SU-DHL-6 (cell line): ENCODE data around the gene MTHFSD.

Experiments
- H2AFZ ChIP-seq: fragments of 200-600 bp; sonication (generic); 2 replicates; pipeline ENCODE4 v1.6.1; 2014; ENCODE audit warnings: low read depth, mild to moderate bottlenecking, moderate library complexity, mixed read lengths, antibody characterized with exemption, low read length; ENCODE audit not compliant: severe bottlenecking
- H3F3A ChIP-seq: fragments of 200-600 bp; shearing (Covaris generic); 2 replicates; pipeline ENCODE4 v1.6.0; 2016; ENCODE audit warnings: antibody characterized with exemption, mild to moderate bottlenecking; ENCODE audit not compliant: insufficient read depth
- H3K27ac ChIP-seq: fragments of 200-600 bp; sonication (generic); 2 replicates; pipeline ENCODE4 v1.5.1; 2016; ENCODE audit warnings: low read depth, mild to moderate bottlenecking, low read length, moderate library complexity, mixed read lengths
- H3K27me3 ChIP-seq: fragments of 200-600 bp; sonication (generic), shearing (Covaris generic); 2 replicates; pipeline ENCODE4 v1.6.0; 2014; ENCODE audit warnings: mild to moderate bottlenecking, low read length
- H3K36me3 ChIP-seq: fragments of 200-600 bp; sonication (generic); 2 replicates; pipeline ENCODE4 v1.6.1; 2014; ENCODE audit warnings: mild to moderate bottlenecking, low read length, mixed read lengths
- H3K4me2 ChIP-seq: fragments of 300-600, 200-600 bp; shearing (Covaris generic), sonication (generic); 2 replicates; pipeline ENCODE4 v1.6.0; 2014; ENCODE audit warnings: low read length, low read depth, mild to moderate bottlenecking; ENCODE audit not compliant: poor library complexity, severe bottlenecking
- H3K4me3 ChIP-seq: fragments of 200-600 bp; sonication (generic); 2 replicates; pipeline ENCODE4 v1.5.1; 2014; ENCODE audit warnings: antibody characterized with exemption, low read length, mild to moderate bottlenecking, mixed read lengths; ENCODE audit not compliant: insufficient read depth, poor library complexity, severe bottlenecking
- H3K79me2 ChIP-seq: fragments of 200-600 bp; sonication (generic); 2 replicates; pipeline ENCODE4 v1.6.1; 2014; ENCODE audit warnings: mild to moderate bottlenecking, low read length, moderate library complexity; ENCODE audit not compliant: insufficient read depth
- H3K9ac ChIP-seq: fragments of 200-600 bp; sonication (generic); 2 replicates; pipeline ENCODE4 v1.7.0; 2014; ENCODE audit warnings: mild to moderate bottlenecking, low read length
- H3K9me2 ChIP-seq: fragments of 200-600 bp; sonication (generic); replicated peaks from 2 replicates; pipeline ENCODE4 v1.6.1; 2014; ENCODE audit warnings: low read length; ENCODE audit not compliant: insufficient read depth
- H3K9me3 ChIP-seq: fragments of 200-600 bp; sonication (generic); 2 replicates; pipeline ENCODE4 v1.6.1; 2014; ENCODE audit warnings: low read length, mixed read lengths; ENCODE audit not compliant: insufficient read depth
- H4K20me1 ChIP-seq: fragments of 200-600 bp; sonication (generic); 2 replicates; pipeline ENCODE4 v1.6.1; 2014; ENCODE audit warnings: low read depth, mild to moderate bottlenecking, antibody characterized with exemption, low read length, moderate library complexity, mixed read lengths
- EZH2phosphoT487 ChIP-seq: fragments of 200-600 bp; sonication (generic), shearing (Covaris generic); conservative IDR thresholded peaks from 2 replicates; pipeline ENCODE4 v1.6.1; 2018; ENCODE audit warnings: mild to moderate bottlenecking, antibody characterized with exemption, low read length, moderate library complexity, mixed read lengths
- TF ChIP-seq, protein P1 (sequence below): fragments of 200-600 bp; sonication (generic); IDR thresholded peaks from one replicate; pipeline ENCODE4 v1.5.1; 2017; ENCODE audit warnings: antibody characterized with exemption, mild to moderate bottlenecking, low read length, moderate library complexity; ENCODE audit not compliant: insufficient read depth, poor library complexity, severe bottlenecking

Gene MTHFSD

DNA sequence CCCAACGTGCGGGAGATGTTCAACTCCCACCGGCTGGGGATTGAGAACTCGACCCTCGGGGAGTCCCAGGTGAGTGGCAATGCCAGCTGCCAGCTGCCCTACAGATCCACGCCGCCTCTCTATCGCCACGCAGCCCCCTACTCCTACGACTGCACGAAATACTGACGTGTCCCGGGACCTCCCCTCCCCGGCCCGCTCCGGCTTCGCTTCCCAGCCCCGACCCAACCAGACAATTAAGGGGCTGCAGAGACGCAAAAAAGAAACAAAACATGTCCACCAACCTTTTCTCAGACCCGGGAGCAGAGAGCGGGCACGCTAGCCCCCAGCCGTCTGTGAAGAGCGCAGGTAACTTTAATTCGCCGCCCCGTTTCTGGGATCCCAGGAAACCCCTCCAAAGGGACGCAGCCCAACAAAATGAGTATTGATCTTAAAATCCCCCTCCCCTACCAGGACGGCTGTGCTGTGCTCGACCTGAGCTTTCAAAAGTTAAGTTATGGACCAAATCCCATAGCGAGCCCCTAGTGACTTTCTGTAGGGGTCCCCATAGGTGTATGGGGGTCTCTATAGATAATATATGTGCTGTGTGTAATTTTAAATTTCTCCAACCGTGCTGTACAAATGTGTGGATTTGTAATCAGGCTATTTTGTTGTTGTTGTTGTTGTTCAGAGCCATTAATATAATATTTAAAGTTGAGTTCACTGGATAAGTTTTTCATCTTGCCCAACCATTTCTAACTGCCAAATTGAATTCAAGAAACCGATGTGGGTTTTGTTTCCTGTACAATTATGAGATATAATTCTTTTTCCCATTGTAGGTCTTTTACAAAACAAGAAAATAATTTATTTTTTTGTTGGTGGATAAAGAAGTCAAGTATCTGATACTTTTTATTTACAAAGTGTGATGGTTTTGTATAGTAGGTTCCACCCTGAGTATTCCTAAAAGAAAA lies 13.9 kb upstream of the MTHFSD start:
- Histone ChIP-seq H3K9me2 (no peaks in the 10 kb centered on the region), H3K36me3 (no peaks in the 10 kb centered on the region), H3K9me3 (no peaks in the 10 kb centered on the region), H3K4me2 (no peak overlapping the region), H2AFZ (no peak overlapping the region), H3K27ac (no peak overlapping the region), H3K4me3 (no peak overlapping the region), H4K20me1 (no peaks in the 10 kb centered on the region), H3K79me2 (no peaks in the 10 kb centered on the region), H3K9ac (no peak overlapping the region), H3F3A (0 out of 2 replicates have a peak, but pooled peaks cover 4% of the 10 kb centered on the region), H3K27me3 (no peaks in the 10 kb centered on the region)
- TF ChIP-seq, protein P1, sequence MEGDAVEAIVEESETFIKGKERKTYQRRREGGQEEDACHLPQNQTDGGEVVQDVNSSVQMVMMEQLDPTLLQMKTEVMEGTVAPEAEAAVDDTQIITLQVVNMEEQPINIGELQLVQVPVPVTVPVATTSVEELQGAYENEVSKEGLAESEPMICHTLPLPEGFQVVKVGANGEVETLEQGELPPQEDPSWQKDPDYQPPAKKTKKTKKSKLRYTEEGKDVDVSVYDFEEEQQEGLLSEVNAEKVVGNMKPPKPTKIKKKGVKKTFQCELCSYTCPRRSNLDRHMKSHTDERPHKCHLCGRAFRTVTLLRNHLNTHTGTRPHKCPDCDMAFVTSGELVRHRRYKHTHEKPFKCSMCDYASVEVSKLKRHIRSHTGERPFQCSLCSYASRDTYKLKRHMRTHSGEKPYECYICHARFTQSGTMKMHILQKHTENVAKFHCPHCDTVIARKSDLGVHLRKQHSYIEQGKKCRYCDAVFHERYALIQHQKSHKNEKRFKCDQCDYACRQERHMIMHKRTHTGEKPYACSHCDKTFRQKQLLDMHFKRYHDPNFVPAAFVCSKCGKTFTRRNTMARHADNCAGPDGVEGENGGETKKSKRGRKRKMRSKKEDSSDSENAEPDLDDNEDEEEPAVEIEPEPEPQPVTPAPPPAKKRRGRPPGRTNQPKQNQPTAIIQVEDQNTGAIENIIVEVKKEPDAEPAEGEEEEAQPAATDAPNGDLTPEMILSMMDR: no peak
- TF ChIP-seq EZH2phosphoT487: no peak

DNA sequence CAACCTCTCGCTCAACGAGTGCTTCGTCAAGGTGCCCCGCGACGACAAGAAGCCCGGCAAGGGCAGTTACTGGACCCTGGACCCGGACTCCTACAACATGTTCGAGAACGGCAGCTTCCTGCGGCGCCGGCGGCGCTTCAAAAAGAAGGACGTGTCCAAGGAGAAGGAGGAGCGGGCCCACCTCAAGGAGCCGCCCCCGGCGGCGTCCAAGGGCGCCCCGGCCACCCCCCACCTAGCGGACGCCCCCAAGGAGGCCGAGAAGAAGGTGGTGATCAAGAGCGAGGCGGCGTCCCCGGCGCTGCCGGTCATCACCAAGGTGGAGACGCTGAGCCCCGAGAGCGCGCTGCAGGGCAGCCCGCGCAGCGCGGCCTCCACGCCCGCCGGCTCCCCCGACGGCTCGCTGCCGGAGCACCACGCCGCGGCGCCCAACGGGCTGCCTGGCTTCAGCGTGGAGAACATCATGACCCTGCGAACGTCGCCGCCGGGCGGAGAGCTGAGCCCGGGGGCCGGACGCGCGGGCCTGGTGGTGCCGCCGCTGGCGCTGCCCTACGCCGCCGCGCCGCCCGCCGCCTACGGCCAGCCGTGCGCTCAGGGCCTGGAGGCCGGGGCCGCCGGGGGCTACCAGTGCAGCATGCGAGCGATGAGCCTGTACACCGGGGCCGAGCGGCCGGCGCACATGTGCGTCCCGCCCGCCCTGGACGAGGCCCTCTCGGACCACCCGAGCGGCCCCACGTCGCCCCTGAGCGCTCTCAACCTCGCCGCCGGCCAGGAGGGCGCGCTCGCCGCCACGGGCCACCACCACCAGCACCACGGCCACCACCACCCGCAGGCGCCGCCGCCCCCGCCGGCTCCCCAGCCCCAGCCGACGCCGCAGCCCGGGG lies 12.9 kb upstream of the MTHFSD start:
- Histone ChIP-seq H3K4me3 (no peak overlapping the region), H4K20me1 (no peaks in the 10 kb centered on the region), H3K9ac (no peak overlapping the region), H3K79me2 (no peaks in the 10 kb centered on the region), H3F3A (0 out of 2 replicates have a peak, but pooled peaks cover 4% of the 10 kb centered on the region), H3K36me3 (no peaks in the 10 kb centered on the region), H3K9me2 (no peaks in the 10 kb centered on the region), H3K27ac (no peak overlapping the region), H3K4me2 (no peak overlapping the region), H3K9me3 (no peaks in the 10 kb centered on the region), H2AFZ (no peak overlapping the region), H3K27me3 (no peaks in the 10 kb centered on the region)
- no peak for TF ChIP-seq EZH2phosphoT487
- TF ChIP-seq, protein P1: no peak

DNA sequence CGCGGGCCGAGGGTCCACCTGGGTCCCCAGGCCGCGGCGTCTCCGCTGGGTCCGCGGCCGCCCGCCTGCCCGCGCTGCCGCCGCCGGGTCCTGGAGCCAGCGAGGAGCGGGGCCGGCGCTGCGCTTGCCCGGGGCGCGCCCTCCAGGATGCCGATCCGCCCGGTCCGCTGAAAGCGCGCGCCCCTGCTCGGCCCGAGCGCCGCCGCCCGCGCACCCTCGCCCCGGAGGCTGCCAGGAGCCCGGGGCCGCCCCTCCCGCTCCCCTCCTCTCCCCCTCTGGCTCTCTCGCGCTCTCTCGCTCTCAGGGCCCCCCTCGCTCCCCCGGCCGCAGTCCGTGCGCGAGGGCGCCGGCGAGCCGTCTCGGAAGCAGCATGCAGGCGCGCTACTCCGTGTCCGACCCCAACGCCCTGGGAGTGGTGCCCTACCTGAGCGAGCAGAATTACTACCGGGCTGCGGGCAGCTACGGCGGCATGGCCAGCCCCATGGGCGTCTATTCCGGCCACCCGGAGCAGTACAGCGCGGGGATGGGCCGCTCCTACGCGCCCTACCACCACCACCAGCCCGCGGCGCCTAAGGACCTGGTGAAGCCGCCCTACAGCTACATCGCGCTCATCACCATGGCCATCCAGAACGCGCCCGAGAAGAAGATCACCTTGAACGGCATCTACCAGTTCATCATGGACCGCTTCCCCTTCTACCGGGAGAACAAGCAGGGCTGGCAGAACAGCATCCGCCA lies 12.1 kb upstream of the MTHFSD start:
- Histone ChIP-seq H3K36me3 (no peaks in the 10 kb centered on the region), H3K79me2 (no peaks in the 10 kb centered on the region), H3K4me3 (no peak overlapping the region), H3K27me3 (no peaks in the 10 kb centered on the region), H3K4me2 (no peak overlapping the region), H3K27ac (no peak overlapping the region), H4K20me1 (no peaks in the 10 kb centered on the region), H3F3A (0 out of 2 replicates have a peak, but pooled peaks cover 4% of the 10 kb centered on the region), H2AFZ (no peak overlapping the region), H3K9me2 (no peaks in the 10 kb centered on the region), H3K9me3 (no peaks in the 10 kb centered on the region), H3K9ac (no peak overlapping the region)
- TF ChIP-seq, protein P1: no peak
- TF ChIP-seq EZH2phosphoT487: no peak
